HG03432 (cell line): ENCODE measurements around the gene MMRN1.

Experiments
- ATAC-seq: cut with Tn5 transposase; IDR thresholded peaks from one replicate; pipeline ENCODE4 v1.9.1; 2021; ENCODE audit warnings: mild to moderate bottlenecking, moderate library complexity; ENCODE audit not compliant: unreplicated experiment

The MMRN1 gene

GRCh38 chr4:89909889-89910288 lies 15.2 kb downstream of the MMRN1 start:
- ATAC-seq: no peak

- no peak for ATAC-seq
Observed at GRCh38 chr4:89913623-89914022, 19.0 kb downstream of the MMRN1 start.

DNA sequence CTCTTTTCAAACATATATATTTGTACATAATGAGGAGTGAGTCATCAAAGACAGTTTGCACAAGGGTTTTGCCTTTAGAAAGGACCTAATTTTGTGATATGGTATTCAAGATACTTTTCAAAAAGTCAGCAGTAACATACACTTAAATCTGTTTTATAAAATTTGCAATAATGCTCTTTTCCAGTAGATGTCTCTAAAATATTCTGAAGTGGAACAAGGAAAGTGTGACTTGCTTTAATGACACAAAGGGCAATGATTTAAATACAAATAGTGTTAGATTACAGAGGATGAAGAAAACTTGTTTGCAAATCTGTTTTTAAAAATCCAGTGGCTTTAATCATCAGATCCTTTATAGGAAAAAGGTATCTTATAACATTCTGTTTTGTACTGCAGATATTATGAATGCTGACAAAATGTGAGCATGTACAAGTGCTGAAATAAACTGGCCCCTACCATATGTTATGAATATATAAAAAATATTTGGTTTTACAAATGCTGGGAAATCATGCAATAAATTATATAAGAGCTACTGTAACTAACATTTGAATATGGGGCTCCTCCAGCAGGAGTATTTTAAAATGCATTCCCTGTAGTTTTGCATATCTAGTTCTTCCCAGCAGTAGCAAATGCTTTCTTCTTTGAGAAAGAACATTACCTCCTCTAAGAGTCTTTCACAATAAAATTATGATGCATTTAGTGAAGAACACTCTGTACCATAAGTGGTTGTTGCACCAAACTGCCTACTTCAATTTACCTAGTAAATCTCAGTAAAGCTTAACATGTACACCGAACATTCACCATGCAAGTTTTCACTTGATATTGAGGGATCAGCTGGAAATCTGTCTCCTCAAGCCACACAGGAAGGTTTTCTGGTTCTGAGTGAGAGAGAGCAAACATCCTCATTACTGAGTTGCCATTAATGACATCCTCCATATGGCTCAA lies 20.2 kb downstream of the MMRN1 start:
- no peak for ATAC-seq

DNA sequence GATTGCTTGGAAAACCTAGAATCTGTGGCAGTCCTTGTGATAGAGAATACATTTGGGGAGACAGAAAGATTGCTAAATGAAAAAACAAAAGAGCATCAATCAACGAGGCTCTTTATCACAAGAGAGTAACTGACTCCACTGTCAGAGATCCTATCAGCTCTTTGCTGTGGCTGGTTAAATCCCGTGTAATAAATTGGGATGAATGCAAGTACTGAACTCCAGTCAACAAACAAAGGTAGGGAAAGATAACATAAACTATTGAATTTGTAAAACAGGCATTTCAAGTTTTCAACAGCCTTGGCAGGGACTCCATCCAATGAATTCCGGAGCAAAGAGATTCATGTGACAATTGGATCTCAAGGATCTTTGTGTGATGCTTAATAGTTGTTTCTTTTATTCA lies 21.3 kb downstream of the MMRN1 start:
- ATAC-seq: no peak

- ATAC-seq: no peak
Observed at GRCh38 chr4:89922848-89923416, 28.3 kb downstream of the MMRN1 start.

DNA sequence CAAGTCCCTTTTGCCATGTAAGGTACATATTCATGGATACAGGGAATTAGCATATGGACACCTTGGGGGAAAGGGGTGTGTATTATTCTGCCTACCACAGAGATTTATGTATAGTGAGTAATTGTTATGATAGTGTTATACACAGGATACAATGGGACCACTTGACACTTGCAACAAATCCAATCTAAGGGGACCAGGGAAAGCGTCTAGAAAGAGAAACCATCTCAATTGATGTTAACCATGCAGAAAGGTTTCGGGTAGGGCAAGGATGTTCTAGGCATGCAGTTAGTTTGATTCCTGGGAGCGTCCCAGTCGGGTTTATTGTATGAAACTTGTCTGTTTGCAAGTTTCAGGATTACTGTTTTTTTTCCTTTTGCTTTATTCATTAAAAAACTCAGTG lies 34.2 kb downstream of the MMRN1 start:
- peak; percentile 35 for ATAC-seq

DNA sequence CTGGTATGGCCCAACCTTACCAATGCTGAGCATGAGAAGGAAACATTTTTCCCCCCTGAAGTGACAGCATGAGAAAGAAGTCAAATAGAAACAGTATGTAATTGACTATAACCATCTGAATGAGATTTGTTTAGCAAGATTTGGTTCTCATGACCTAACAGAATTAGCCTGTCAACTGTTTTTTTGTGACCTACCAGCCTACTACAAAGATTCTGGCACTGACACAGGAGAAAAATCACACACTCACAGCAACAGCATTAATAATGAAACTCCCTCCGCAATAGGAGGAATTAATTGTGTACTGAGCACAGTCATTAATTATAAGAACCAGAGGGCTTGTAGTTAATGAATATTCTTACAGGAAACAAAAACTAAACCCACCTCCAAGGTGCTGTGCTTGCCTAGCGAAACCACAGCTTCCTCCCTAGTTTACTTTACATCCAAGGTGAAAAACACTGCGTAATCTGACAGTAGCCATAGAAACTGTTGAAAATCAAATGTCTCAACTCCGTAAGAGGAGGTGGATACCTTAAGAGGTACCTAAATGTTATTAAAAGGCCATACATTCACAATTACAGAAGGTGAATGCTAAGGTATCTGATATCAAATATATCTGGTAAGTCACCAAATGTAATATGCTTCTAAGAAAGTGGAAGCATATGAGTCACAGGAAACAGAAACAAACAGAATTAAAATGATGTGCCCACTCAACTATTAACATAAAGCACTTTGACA lies 34.9 kb downstream of the MMRN1 start:
- ATAC-seq: peak; percentile 91

DNA sequence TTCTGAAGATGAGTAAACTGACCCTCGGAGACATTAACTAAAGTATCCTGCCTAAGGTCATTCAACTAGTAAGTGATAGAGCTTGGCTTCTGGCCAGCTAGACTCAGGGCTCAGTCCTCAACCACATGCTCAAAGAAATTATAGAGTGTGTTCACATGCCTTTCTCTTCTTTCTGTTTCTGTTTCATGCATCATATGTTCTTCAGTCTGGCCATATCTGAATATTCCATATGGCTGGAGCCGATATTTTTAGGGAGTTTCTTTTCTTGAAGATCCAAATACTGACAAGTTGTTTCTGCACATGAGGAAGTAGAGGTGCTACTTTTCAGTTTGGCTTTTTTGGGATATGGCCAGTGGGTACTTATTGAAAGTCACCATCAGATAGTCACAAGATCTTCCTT lies 44.9 kb downstream of the MMRN1 start:
- ATAC-seq: peak; percentile 57

DNA sequence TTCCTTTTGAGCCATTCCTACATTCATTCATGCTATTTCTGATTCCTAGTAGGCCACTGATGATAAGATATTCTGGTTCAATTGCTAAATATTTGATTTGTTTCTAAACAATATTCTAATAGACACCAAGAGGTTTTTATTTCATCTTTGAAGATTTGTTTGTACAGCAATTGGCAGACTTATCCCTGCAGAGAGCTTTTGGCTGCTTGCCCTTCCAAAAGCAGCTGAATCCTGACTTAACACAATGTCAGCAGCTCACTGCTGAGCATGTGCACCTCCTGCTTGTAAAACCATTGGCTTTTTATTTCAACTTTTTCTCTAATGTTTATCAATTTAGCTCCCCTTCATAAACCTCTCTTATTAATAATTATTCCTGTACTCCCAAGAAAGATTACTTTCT lies 45.3 kb downstream of the MMRN1 start:
- ATAC-seq: no peak

GRCh38 chr4:89942811-89943210 lies 48.2 kb downstream of the MMRN1 start:
- ATAC-seq: no peak

- peak; percentile 57 for ATAC-seq
Observed at GRCh38 chr4:89949782-89950387, 55.2 kb downstream of the MMRN1 start.

DNA sequence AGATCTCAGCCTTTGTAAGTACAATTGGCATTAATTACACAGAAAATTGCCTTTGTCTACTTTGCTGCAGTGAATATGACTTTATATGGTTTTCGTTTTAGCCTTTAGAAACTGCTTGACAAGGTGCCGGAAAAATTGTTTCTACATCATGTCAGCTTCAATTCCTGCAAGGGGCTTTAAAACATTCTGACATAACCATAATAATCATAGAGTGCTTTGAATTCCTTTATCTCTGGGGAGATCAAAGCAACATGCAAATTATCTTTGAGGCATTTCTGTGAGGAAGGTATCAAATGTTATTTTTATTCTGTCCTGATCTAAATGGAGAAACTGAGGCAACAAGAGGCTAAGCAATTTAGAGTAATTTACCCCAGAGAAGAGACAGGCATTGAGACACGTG lies 57.8 kb downstream of the MMRN1 start:
- ATAC-seq: no peak

DNA sequence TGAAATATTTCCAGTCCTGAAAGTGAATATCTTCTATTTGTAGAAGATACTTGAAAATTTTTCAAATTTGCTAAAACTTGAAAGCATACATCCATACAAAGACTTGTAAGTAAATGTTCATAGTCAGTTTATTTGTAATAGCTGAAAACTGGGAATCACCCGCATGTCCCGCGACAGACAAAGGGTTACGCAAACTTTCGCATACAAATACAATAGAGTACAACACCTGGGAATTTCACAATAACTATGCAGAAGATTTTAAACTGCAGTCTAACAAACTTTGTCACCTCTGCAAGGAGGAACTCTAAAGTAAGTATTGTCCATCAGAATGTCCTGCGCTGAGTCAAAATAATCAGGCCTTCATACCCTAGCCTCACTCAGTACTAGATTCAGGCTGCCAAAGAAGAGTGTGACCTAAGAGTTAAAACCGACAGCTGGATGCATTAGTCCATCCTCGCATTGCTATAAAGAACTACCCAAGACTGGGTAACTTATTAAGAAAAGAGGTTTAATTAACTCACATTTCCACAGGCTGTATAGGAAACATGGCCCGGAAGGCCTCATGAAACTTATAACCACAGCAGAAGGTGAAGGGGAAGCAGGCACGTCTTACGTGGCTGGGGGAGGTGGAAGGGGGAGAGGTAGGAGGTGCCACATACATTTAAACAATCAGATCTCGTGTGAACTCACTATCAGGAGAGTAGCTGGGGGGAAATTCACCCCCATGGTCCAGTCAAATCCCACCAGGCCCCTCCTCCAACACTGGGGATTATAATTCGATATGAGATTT lies 60.4 kb downstream of the MMRN1 start:
- ATAC-seq: no peak

- no peak for ATAC-seq
Observed at GRCh38 chr4:89957046-89957926, 62.6 kb downstream of the MMRN1 start.

GRCh38 chr4:89981789-89982334 lies 87.2 kb downstream of the MMRN1 start:
- no peak for ATAC-seq

DNA sequence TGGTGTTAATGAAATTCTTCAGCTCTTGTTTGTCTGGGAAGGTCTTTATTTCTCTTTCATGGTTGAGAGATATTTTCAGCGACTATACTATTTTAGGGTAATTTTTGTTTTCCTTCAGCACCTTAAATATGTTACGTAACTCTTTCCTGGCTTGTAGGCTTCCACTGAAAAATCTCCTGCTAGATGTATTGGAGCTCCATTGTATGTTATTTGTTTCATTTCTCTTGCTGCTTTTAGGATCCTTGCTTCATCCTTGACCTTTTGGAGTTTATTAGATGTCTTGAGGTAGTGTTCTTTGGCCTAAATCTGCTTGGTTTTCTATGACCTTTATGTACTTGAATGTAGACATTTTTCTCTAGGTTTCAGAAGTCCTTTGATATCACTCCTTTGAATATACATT lies 93.6 kb downstream of the MMRN1 start:
- ATAC-seq: no peak

DNA sequence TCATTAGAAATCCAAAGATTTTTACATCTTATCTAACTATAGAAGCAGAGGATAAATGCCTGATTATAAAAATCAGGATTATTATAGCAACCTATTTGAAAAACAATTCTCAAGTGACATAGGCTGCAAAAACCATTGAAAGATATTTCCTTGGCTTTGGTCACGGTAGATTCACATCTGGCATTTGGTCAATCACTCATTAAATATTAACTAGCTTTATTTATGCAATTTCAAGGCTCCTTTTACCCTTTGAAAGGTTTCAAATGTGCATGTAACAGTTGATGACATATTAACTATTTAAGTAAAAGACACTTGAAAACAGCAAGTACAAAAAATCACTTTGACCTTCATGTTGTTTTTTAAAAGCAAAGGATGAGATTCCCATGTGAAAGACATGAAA lies 98.1 kb downstream of the MMRN1 start:
- no peak for ATAC-seq

GRCh38 chr4:89994176-89994873 lies 99.7 kb downstream of the MMRN1 start:
- no peak for ATAC-seq

GRCh38 chr4:89995006-89995405 lies 100.4 kb downstream of the MMRN1 start:
- no peak for ATAC-seq
